Measurements from ENCODE around the gene PLXNB2.

PLXNB2 gene

DNA sequence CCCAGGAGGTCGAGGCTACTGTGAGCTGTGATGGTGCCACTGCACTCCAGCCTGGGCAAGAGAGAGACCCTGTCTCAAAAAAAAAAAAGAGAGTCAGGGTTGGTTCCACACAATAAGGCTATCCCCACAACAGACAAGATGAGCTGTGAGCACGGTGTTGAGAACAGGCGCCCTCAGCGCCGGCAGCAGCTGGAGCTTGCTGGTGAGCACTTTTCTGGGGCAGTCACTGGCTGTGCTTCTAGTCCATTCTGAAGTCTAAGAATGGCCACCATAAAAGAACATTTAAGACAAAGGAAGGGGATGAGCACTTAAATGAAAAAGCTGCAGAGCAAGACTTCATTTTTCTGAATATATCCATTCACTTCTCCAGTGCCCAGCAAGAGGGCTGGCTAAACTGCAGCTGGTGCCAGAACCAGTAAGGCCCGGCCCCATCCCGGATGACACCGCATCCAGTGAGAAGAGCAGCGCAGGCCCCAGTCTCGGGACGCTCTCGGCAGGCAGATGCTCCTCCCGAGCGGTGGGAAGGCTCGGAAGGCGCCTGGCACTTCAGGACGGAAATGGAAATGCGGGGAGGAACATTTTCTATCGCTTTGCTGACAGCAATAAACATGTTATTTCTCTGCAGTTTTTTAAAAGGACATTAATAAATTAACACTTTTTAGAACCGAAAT lies 74.8 kb downstream of the PLXNB2 start:
- TF ChIP-seq POU2F2 (IDR thresholded peaks at IDR 0.05; ENCODE audit: low read depth, low read length) (no peak), SPI1 (IDR thresholded peaks at IDR 0.05; ENCODE audit: low read depth, low read length) (no peak), POLR2AphosphoS5 (IDR thresholded peaks at IDR 0.05; ENCODE audit: low read depth, low read length) (no peak), TAF1 (IDR thresholded peaks at IDR 0.05; ENCODE audit: low read depth, low read length) (no peak), POLR2A (IDR thresholded peaks at IDR 0.05; ENCODE audit: low read depth, low read length) (no peak), PAX5 (IDR thresholded peaks at IDR 0.05; ENCODE audit: insufficient read depth, low read length, severe bottlenecking) (no peak)
- FAIRE-seq (no peak), DNase-seq (ENCODE audit: insufficient read length, low spot score) (no peak)

DNA sequence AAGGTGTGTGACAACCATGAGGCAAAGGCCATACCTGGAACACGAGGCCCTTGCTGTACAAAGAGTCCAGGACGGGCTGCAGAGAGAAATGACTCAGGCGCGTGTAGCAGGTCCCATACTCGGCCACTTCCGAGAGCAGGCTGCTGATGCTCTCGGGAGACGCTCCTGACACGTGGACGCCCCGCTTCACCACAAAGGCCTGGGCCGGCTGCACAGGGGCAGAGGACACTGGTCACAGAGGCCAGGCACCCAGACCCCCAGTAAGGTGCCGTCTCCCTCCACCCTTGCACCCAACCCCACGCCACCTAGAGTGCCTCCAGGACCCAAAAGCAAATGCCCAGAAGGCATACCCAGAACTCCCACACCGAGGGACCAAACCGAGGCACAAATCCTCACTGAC lies 78.1 kb downstream of the PLXNB2 start:
- no peak for TF ChIP-seq TAF1 (IDR thresholded peaks at IDR 0.05; ENCODE audit: low read depth, low read length)
- TF ChIP-seq SPI1 (IDR thresholded peaks at IDR 0.05; ENCODE audit: low read depth, low read length): no peak
- no peak for TF ChIP-seq POLR2A (IDR thresholded peaks at IDR 0.05; ENCODE audit: low read depth, low read length)
- no peak for TF ChIP-seq POLR2AphosphoS5 (IDR thresholded peaks at IDR 0.05; ENCODE audit: low read depth, low read length)
- TF ChIP-seq POU2F2 (IDR thresholded peaks at IDR 0.05; ENCODE audit: low read depth, low read length): no peak
- no peak for FAIRE-seq

DNA sequence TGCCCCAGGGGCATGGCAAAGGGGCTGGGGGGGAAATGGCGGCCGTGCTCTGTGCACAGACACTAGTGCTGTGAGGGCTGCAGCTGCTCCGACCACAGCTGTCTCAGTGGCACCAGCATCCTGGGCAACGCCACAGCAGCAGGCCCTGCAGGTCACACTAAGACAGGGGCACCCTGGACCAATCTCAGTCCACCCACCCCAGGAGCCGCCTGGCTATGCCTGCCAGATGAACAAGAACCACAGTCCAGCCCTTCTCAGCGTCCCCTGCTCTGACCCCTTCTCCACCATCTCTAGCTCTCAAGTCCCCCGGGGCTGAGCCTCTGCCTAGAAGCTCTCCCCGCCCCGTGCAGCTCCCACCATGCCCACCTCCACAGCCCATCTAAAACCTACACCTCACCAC lies 79.1 kb downstream of the PLXNB2 start:
- FAIRE-seq: no peak
- DNase-seq (ENCODE audit: insufficient read length, low spot score): no peak
- TF ChIP-seq POLR2AphosphoS5 (IDR thresholded peaks at IDR 0.05; ENCODE audit: low read depth, low read length) (no peak), POLR2A (IDR thresholded peaks at IDR 0.05; ENCODE audit: low read depth, low read length) (no peak), POU2F2 (IDR thresholded peaks at IDR 0.05; ENCODE audit: low read depth, low read length) (no peak), TAF1 (IDR thresholded peaks at IDR 0.05; ENCODE audit: low read depth, low read length) (no peak), SPI1 (IDR thresholded peaks at IDR 0.05; ENCODE audit: low read depth, low read length) (no peak), PAX5 (IDR thresholded peaks at IDR 0.05; ENCODE audit: insufficient read depth, low read length, severe bottlenecking) (no peak)

More for the DNA sequence above, 78.1 kb downstream of the PLXNB2 start:
- no peak for DNase-seq (ENCODE audit: insufficient read length, low spot score)

DNA sequence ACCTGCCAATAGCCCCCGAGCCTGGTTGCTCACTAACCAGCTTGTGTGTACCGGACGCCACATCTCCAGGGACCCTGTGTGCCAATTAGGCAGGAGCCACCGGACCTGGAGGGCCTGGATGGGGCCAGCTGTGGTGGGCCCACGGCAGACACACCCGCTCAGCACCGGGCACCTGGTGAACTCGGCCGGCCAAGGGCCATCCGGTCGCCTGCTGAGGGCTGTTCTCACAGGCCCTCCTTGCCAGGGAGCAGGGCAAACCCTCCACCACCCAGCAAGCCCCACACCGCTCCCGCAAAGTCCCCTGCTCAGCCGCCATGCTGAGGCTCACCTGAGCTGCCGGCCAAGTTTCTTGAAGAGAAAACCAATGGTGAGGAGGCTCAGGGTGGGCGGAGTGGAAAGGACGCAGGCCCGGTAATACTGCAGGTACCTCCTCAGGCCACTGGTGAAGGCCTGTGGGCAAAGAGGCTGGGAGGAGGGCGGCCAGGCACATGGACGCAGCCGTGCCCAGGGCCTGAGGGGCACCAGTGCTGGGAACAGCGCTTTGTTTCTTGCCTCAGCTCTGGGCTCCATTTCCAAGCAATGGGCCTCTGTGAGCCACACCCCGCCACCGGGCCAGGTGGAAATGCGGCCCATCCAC lies 79.7 kb downstream of the PLXNB2 start:
- DNase-seq (ENCODE audit: insufficient read length, low spot score): no peak
- FAIRE-seq: no peak
- TF ChIP-seq POLR2AphosphoS5 (IDR thresholded peaks at IDR 0.05; ENCODE audit: low read depth, low read length) (no peak), TAF1 (IDR thresholded peaks at IDR 0.05; ENCODE audit: low read depth, low read length) (no peak), PAX5 (IDR thresholded peaks at IDR 0.05; ENCODE audit: insufficient read depth, low read length, severe bottlenecking) (no peak)

DNA sequence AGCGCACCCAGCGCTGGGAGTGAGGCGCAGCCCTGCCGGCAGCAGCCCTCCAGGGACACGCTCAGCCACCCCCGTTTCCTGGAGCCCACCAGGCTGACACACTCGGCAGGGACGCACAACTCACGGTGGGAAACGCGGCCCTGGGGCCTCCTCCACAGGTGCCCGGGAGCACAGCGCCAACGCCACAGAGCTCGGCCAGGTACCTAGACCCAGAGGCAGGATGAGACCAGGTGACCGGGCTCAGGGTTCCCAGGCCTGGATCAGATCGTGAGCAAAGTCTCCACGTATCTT lies 80.6 kb downstream of the PLXNB2 start:
- no peak for FAIRE-seq
- TF ChIP-seq SPI1 (IDR thresholded peaks at IDR 0.05; ENCODE audit: low read depth, low read length) (no peak), PAX5 (IDR thresholded peaks at IDR 0.05; ENCODE audit: insufficient read depth, low read length, severe bottlenecking) (no peak), TAF1 (IDR thresholded peaks at IDR 0.05; ENCODE audit: low read depth, low read length) (no peak), POU2F2 (IDR thresholded peaks at IDR 0.05; ENCODE audit: low read depth, low read length) (no peak), POLR2AphosphoS5 (IDR thresholded peaks at IDR 0.05; ENCODE audit: low read depth, low read length) (no peak), POLR2A (IDR thresholded peaks at IDR 0.05; ENCODE audit: low read depth, low read length) (no peak)
- DNase-seq (ENCODE audit: insufficient read length, low spot score): no peak

DNA sequence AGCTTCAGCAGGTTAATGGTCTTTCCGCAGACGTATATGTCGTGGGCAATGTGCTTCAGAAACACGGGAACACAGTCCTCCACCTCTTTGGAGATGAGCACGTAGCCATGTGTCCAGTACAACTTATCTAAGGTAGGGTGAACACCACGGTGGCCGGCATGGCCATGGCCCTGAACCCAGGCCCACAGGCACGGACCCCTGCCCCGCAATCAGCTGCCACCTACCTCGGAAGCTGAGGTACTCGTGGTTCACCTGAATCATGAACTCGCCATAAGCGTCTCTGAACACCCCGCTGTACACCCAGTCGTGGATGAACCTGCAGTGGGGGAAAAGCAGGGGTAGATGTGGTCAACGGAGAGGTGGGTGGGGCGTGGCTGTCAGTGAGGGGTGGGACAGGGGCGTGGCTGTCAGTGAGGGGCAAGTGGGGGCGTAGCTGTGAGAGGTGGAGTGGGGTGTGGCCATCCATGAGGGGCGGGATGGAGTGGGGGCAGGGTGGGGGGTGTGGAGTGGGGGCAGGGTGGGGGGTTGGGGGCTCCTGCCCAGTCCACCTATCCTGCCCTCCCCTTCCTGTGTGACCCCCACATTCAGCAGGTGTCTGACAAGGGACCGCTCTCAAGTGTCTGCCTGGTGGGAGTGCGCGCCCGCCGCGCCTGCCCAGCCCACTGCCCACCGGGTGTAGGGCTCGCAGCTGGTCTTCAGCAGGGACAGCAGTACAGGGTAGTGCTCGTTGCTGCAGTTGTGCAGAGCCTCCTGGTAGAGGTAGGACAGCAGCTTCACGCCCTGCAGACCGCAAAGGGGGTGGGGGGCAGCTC lies 81.2 kb downstream of the PLXNB2 start:
- FAIRE-seq (no peak), DNase-seq (ENCODE audit: insufficient read length, low spot score) (no peak)
- TF ChIP-seq PAX5 (IDR thresholded peaks at IDR 0.05; ENCODE audit: insufficient read depth, low read length, severe bottlenecking) (no peak), POLR2A (IDR thresholded peaks at IDR 0.05; ENCODE audit: low read depth, low read length) (no peak), TAF1 (IDR thresholded peaks at IDR 0.05; ENCODE audit: low read depth, low read length) (no peak), SPI1 (IDR thresholded peaks at IDR 0.05; ENCODE audit: low read depth, low read length) (no peak), POU2F2 (IDR thresholded peaks at IDR 0.05; ENCODE audit: low read depth, low read length) (no peak), POLR2AphosphoS5 (IDR thresholded peaks at IDR 0.05; ENCODE audit: low read depth, low read length) (no peak)

DNA sequence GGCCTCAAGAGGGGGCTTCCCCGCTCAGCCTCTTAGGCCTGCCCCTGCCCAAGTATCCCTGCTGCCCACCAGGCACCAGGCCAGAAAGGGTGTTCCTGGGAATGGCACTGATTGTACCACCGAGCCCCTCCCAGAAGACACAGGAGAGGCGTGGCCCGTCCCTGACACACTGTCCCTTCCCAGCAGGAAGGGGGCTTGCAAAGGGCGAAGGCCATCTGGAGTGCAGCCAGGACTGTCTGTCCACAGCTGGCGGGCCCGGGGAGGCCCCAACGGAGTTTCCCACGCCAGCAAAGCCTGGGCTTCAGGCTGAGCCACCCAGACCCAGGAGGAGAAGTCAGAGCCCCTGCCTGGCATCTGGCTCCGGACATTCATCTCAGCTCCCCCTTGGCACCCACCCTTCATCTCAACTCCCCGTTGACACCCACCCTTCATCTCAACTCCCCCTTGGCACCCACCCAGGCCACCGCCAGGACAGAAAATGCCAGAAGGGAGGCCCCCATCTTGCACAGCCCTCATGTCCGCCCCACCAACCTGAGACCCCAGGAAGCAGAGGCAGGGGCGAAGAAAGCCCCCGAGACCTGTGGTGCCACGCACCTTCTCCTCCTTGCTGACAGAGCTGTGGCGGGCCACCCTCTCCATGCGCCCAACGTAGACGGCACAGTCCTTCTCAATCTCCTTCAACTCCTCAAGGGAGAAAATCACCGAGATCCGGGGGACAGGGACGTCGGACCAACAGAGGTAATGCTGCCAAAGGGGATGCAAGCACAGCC lies 82.1 kb downstream of the PLXNB2 start:
- TF ChIP-seq PAX5 (IDR thresholded peaks at IDR 0.05; ENCODE audit: insufficient read depth, low read length, severe bottlenecking): no peak
- no peak for TF ChIP-seq POLR2A (IDR thresholded peaks at IDR 0.05; ENCODE audit: low read depth, low read length)
- DNase-seq (ENCODE audit: insufficient read length, low spot score): no peak
- no peak for FAIRE-seq

Data from GM12891 (cell line).